ENCODE results near the gene CACNA1F.

GRCh38 chrX:49249071-49249470 lies 15.9 kb upstream of the CACNA1F start:
- TF ChIP-seq CTCF (IDR thresholded peaks at IDR 0.05) (no peak), POLR2A (IDR thresholded peaks at IDR 0.05) (no peak)

Measured in thyroid gland (tissue), 4 donors.